ENCODE results near the gene RIMS4. TPM values are rescaled to one million over a fixed set of nuclear protein-coding genes. Genes with fewer than 3 reads are reported as not detected.

RIMS4 gene
- total RNA-seq, 1 experiment from 2014 or later, result 4.0 TPM

DNA sequence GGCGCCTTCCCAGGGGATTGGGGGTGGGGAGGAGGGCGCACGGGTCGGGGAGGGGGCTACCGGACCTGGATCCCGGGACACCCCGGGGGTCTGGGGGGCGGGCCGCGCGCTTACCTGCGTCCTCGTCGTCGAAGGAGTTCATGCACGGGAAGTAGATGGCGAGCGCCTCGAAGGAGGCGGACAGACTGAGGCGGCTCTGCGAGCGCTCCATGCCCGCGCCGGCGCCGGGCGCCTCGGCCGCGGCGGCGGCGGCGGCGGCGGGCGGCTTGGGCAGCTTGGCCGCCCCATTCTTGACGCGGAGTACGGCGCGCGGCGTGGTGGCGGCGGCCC is 320 bp downstream of the RIMS4 start:
- Histone ChIP-seq H3K4me3 (ENCODE audit: low read depth in 2 of 2, low read length in 2 of 2) (peak overlapping the region in 1 of 2 experiments; percentile 14; a peak in 2 of 4 replicates), H3K4me1 (ENCODE audit: control insufficient read depth, insufficient read depth, low read length) (no peaks in the 10 kb centered on the region), H3K27me3 (ENCODE audit: control insufficient read depth, insufficient read depth, low read length) (peaks cover 2% of the 10 kb centered on the region), H3K36me3 (ENCODE audit: control insufficient read depth, insufficient read depth, low read length) (no peaks in the 10 kb centered on the region), H3K27ac (ENCODE audit: low read length) (no peak overlapping the region), H3K9me3 (ENCODE audit: control insufficient read depth, insufficient read depth, low read depth, low read length) (no peaks in the 10 kb centered on the region)
- ChIA-PET CTCF (no interaction called here), POLR2A (no interaction called here)
- intact Hi-C loops (cut with micrococcal nuclease; ENCODE audit: unreplicated experiment), result no loop called here
- no peak for DNase-seq (ENCODE audit: low read depth, low spot score)
- BruUV-seq (replicated peaks), result no TSS peak
- in situ Hi-C loops (cut with HindIII; ENCODE audit: low pct_unique_long_range_greater_than_20kb, low sequenced_read_pairs), result no loop called here
- TF ChIP-seq, protein P1, sequence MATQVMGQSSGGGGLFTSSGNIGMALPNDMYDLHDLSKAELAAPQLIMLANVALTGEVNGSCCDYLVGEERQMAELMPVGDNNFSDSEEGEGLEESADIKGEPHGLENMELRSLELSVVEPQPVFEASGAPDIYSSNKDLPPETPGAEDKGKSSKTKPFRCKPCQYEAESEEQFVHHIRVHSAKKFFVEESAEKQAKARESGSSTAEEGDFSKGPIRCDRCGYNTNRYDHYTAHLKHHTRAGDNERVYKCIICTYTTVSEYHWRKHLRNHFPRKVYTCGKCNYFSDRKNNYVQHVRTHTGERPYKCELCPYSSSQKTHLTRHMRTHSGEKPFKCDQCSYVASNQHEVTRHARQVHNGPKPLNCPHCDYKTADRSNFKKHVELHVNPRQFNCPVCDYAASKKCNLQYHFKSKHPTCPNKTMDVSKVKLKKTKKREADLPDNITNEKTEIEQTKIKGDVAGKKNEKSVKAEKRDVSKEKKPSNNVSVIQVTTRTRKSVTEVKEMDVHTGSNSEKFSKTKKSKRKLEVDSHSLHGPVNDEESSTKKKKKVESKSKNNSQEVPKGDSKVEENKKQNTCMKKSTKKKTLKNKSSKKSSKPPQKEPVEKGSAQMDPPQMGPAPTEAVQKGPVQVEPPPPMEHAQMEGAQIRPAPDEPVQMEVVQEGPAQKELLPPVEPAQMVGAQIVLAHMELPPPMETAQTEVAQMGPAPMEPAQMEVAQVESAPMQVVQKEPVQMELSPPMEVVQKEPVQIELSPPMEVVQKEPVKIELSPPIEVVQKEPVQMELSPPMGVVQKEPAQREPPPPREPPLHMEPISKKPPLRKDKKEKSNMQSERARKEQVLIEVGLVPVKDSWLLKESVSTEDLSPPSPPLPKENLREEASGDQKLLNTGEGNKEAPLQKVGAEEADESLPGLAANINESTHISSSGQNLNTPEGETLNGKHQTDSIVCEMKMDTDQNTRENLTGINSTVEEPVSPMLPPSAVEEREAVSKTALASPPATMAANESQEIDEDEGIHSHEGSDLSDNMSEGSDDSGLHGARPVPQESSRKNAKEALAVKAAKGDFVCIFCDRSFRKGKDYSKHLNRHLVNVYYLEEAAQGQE (IDR thresholded peaks at IDR 0.05; ENCODE audit: insufficient read depth in 1 of 2, low read depth in 2 of 2, low read length in 1 of 2), result no peak
- TF ChIP-seq, protein P2, sequence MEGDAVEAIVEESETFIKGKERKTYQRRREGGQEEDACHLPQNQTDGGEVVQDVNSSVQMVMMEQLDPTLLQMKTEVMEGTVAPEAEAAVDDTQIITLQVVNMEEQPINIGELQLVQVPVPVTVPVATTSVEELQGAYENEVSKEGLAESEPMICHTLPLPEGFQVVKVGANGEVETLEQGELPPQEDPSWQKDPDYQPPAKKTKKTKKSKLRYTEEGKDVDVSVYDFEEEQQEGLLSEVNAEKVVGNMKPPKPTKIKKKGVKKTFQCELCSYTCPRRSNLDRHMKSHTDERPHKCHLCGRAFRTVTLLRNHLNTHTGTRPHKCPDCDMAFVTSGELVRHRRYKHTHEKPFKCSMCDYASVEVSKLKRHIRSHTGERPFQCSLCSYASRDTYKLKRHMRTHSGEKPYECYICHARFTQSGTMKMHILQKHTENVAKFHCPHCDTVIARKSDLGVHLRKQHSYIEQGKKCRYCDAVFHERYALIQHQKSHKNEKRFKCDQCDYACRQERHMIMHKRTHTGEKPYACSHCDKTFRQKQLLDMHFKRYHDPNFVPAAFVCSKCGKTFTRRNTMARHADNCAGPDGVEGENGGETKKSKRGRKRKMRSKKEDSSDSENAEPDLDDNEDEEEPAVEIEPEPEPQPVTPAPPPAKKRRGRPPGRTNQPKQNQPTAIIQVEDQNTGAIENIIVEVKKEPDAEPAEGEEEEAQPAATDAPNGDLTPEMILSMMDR (IDR thresholded peaks at IDR 0.05), result no peak
- TF ChIP-seq POLR2AphosphoS5 (IDR thresholded peaks at IDR 0.05; ENCODE audit: low read depth, low read length) (no peak), TCF7L2 (IDR thresholded peaks at IDR 0.05; ENCODE audit: low read depth, low read length) (no peak)
- ATAC-seq, result peak; percentile 69

DNA sequence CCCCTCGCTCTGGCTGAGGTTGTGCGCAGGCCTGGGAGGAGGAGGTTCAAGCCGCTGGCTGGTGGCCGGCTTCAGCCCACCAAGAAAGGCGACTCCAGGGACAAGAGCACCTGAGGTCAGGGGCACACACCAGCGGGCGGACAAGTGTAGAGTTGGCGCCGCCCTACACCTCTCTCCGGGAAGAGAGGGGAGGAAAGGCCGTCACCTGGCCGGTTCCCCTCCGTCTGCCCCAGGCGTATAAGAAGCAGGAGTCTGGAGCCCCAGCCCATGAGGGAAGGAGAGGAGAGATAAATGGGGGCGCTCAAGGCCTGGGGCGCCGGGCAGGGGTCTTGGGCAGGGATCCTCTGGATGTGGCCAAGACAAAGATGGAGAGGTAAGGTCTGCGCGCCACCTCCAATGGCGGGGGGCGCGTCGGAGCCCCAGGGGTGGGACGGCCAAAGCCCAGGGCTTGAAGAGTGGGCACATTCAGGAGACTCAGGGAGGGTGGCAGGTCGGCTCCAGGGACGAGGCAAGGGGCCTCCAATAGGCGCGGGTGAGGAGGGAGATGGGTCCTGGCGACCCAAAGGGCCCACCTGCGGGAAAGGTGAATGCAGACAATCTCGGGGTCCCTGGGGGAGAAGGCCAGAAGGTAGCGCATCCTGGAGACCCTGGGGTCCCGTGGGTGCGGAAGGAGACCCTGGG is 826 bp downstream of the RIMS4 start:
- intact Hi-C loops (cut with micrococcal nuclease; ENCODE audit: unreplicated experiment), result no loop called here
- H3K9me3 ChIP-seq (ENCODE audit: control insufficient read depth, insufficient read depth, low read depth, low read length), result no peaks in the 10 kb centered on the region
- no peak for ATAC-seq
- BruUV-seq (replicated peaks), result no TSS peak
- no peaks in the 10 kb centered on the region for H3K4me1 ChIP-seq (ENCODE audit: control insufficient read depth, insufficient read depth, low read length)
- ChIA-PET POLR2A (no interaction called here), CTCF (no interaction called here)
- H3K27ac ChIP-seq (ENCODE audit: low read length), result no peak overlapping the region
- no peak for DNase-seq (ENCODE audit: low read depth, low spot score)
- in situ Hi-C loops (cut with HindIII; ENCODE audit: low pct_unique_long_range_greater_than_20kb, low sequenced_read_pairs), result no loop called here
- peak overlapping the region in 1 of 2 experiments; percentile 14; a peak in 2 of 4 replicates for H3K4me3 ChIP-seq (ENCODE audit: low read depth in 2 of 2, low read length in 2 of 2)
- TF ChIP-seq, protein P1 (IDR thresholded peaks at IDR 0.05; ENCODE audit: insufficient read depth in 1 of 2, low read depth in 2 of 2, low read length in 1 of 2), result no peak
- TF ChIP-seq TCF7L2 (IDR thresholded peaks at IDR 0.05; ENCODE audit: low read depth, low read length) (no peak), SIN3A (IDR thresholded peaks at IDR 0.05; ENCODE audit: borderline replicate concordance, insufficient read depth, low read depth, low read length) (no peak), POLR2AphosphoS5 (IDR thresholded peaks at IDR 0.05; ENCODE audit: low read depth, low read length) (no peak)
- TF ChIP-seq, protein P2 (IDR thresholded peaks at IDR 0.05), result no peak
- H3K27me3 ChIP-seq (ENCODE audit: control insufficient read depth, insufficient read depth, low read length), result peaks cover 2% of the 10 kb centered on the region
- no peaks in the 10 kb centered on the region for H3K36me3 ChIP-seq (ENCODE audit: control insufficient read depth, insufficient read depth, low read length)
